Esophagus muscularis mucosa (tissue), 4 donors: ENCODE results near the gene EDIL3.

ENCODE experiments used
- CTCF ChIP-seq, 3 experiments: fragments of 200-600 bp in 2 of 3; fragments of 450-650 bp in 1 of 3; sonication (generic) in 2 of 3; IDR thresholded peaks; one replicate each; pipeline ENCODE4 v1.5.1; 2017 to 2019; ENCODE audit warnings: antibody characterized with exemption in 3 of 3, mild to moderate bottlenecking in 2 of 3, moderate library complexity in 1 of 3
- EP300 ChIP-seq: sonication (generic); formaldehyde crosslinking; IDR thresholded peaks from one replicate; pipeline ENCODE4 v1.6.1; 2017; ENCODE audit warnings: antibody characterized with exemption
- POLR2AphosphoS5 ChIP-seq, 2 donors: sonication (generic); formaldehyde crosslinking; IDR thresholded peaks; one replicate each; pipeline ENCODE4 v1.6.1; 2017; ENCODE audit warnings: antibody characterized with exemption in 2 of 2

GRCh38 chr5:84045964-84046363 lies 338.7 kb downstream of the EDIL3 start:
- TF ChIP-seq CTCF (IDR thresholded peaks at IDR 0.05) (no peak), EP300 (no peak), POLR2AphosphoS5 (IDR thresholded peaks at IDR 0.05) (no peak)
